K562 (cell line): ENCODE measurements around the gene MYO1D. TPM values are rescaled to one million over a fixed set of nuclear protein-coding genes. Genes with fewer than 3 reads are reported as not detected.

Experiments used
- ADNP ChIP-seq: fragments of 200-800 bp; sonication (Bioruptor generic); IDR thresholded peaks from 2 replicates; pipeline ENCODE4 v1.6.1; 2016; ENCODE audit warnings: missing genetic modification characterization, missing compliant biosample characterization
- ARNT ChIP-seq, 2 experiments: fragments of 450-650 bp; IDR thresholded peaks; 2 replicates each; pipeline ENCODE4 v1.6.1; 2016; ENCODE audit warnings: mild to moderate bottlenecking in 1 of 2
- ATF1 ChIP-seq, 2 experiments: fragments of 450-650 bp in 1 of 2; IDR thresholded peaks; 2 replicates each; pipeline ENCODE4 v1.6.1; 2016; ENCODE audit warnings: missing compliant biosample characterization in 1 of 2, missing genetic modification characterization in 1 of 2
- BHLHE40 ChIP-seq: IDR thresholded peaks from 2 replicates; pipeline ENCODE4 v1.6.1; 2011; ENCODE audit warnings: low read length, improper control_type of control experiment
- CHD1 ChIP-seq: fragments of 200-600 bp; sonication (generic); IDR thresholded peaks from one replicate; pipeline ENCODE4 v1.6.1; 2012; ENCODE audit warnings: mild to moderate bottlenecking, moderate library complexity, low read length, inconsistent platforms
- CUX1 ChIP-seq: fragments of 200-800 bp; sonication (Bioruptor generic); IDR thresholded peaks from 2 replicates; pipeline ENCODE4 v1.6.1; 2016; ENCODE audit warnings: missing genetic modification characterization, missing compliant biosample characterization
- FIP1L1 ChIP-seq: fragments of 200-400 bp; formaldehyde crosslinking; IDR thresholded peaks from 2 replicates; pipeline ENCODE4 v1.6.1; 2018; ENCODE audit warnings: mild to moderate bottlenecking, low read depth, low read length; ENCODE audit not compliant: poor library complexity, severe bottlenecking
- GABPB2 ChIP-seq: fragments of 250-450 bp; sonication (Bioruptor Pico); conservative IDR thresholded peaks from 2 replicates; pipeline ENCODE4 v1.5.1; 2021; ENCODE audit warnings: mild to moderate bottlenecking
- NCOA1 ChIP-seq: fragments of 450-650 bp; IDR thresholded peaks from 2 replicates; pipeline ENCODE4 v1.6.1; 2016; ENCODE audit warnings: low read depth
- NFIC ChIP-seq: fragments of 450-650 bp; IDR thresholded peaks from 2 replicates; pipeline ENCODE4 v1.6.1; 2017; ENCODE audit warnings: mild to moderate bottlenecking, inconsistent platforms
- PTRF ChIP-seq: fragments of 450-650 bp; IDR thresholded peaks from 2 replicates; pipeline ENCODE4 v1.6.1; 2016; ENCODE audit warnings: mild to moderate bottlenecking, missing genetic modification characterization, missing compliant biosample characterization
- RHOXF2B ChIP-seq: fragments of 250-450 bp; sonication (Bioruptor Pico); conservative IDR thresholded peaks from 2 replicates; pipeline ENCODE4 v1.5.1; 2021
- SMARCE1 ChIP-seq: fragments of 450-650 bp; IDR thresholded peaks from 2 replicates; pipeline ENCODE4 v1.7.1; 2016; ENCODE audit warnings: mild to moderate bottlenecking
- SRSF9 ChIP-seq: fragments of 200-400 bp; formaldehyde crosslinking; IDR thresholded peaks from 2 replicates; pipeline ENCODE4 v1.6.1; 2017; ENCODE audit warnings: low read depth, low read length, borderline replicate concordance
- YY1 ChIP-seq, 3 experiments: IDR thresholded peaks; 2 replicates each; pipeline ENCODE4 v1.6.1; 2011; ENCODE audit warnings: low read length in 2 of 3, mild to moderate bottlenecking in 2 of 3, moderate library complexity in 2 of 3, borderline replicate concordance in 1 of 3, control low read depth in 1 of 3, low read depth in 1 of 3; ENCODE audit not compliant: insufficient read depth in 3 of 3, insufficient replicate concordance in 2 of 3, control insufficient read depth in 1 of 3, insufficient read length in 1 of 3; ENCODE audit errors: extremely low read depth in 1 of 3
- ZKSCAN1 ChIP-seq: fragments of 150-350 bp; IDR thresholded peaks from 2 replicates; pipeline ENCODE4 v1.6.1; 2016; ENCODE audit warnings: low read depth, low read length
- ZNF707 ChIP-seq: fragments of 250-450 bp; sonication (Bioruptor Pico); conservative IDR thresholded peaks from 2 replicates; pipeline ENCODE4 v1.8.0; 2022; ENCODE audit warnings: inconsistent platforms, mild to moderate bottlenecking, moderate library complexity
- ZNF740 ChIP-seq, 3 experiments: fragments of 200-800 bp in 1 of 3; sonication (Bioruptor generic) in 1 of 3; sonication (generic) in 1 of 3; formaldehyde crosslinking in 1 of 3; IDR thresholded peaks; 2 replicates each; pipeline versions ENCODE4 v1.6.1 to v1.8.0; 2016 to 2022; ENCODE audit warnings: mild to moderate bottlenecking in 2 of 3, missing compliant biosample characterization in 2 of 3, missing genetic modification characterization in 2 of 3, missing genetic modification reagents in 1 of 3
- ZNF764 ChIP-seq: fragments of 250-450 bp; sonication (Bioruptor Pico); IDR thresholded peaks from 2 replicates; pipeline ENCODE4 v1.4.0; 2020; ENCODE audit warnings: low read depth, mild to moderate bottlenecking, moderate library complexity
- polyA plus RNA-seq, 8 experiments: library from polyadenylated mRNA; depleted of rRNA in 4 of 8; stranded (reverse) in 5 of 8; unstranded in 3 of 8; fragments of >200 nt; fragmentation: Nextera tagmentation in 2 of 8; fragmentation: Illumina TruSeq in 1 of 8; extraction: Ambion mirVana in 2 of 8; extraction: Trizol in 1 of 8; gene quantifications; 2 replicates each; pipeline versions ENCODE4 v1.2.1 to v1.2.3, GENCODE V29; 2011 to 2014; ENCODE audit warnings: inconsistent platforms in 1 of 8, missing spikeins in 1 of 8
- total RNA-seq, 7 experiments: library from RNA; depleted of rRNA in 6 of 7; stranded (reverse); fragments of >200 nt in 6 of 7; fragmentation: Illumina TruSeq in 2 of 7; extraction: Trizol in 2 of 7; gene quantifications; 2 replicates each; pipeline versions ENCODE4 v1.2.1 to v1.2.3, GENCODE V29; 2011 to 2021; ENCODE audit warnings: low replicate concordance in 1 of 7
- TF ChIP-seq, protein P1 (sequence below): IDR thresholded peaks from 2 replicates; pipeline ENCODE4 v1.6.1; 2014; ENCODE audit warnings: antibody characterized with exemption

Gene MYO1D
- total and polyA plus RNA-seq, 9 of the 15 experiments (the other 6 are each of a cell fraction or from before 2014, with no cell fraction given), result 2.1 to 71.2 (median 45.4) TPM

GRCh38 chr17:32794533-32795246, 82.2 kb downstream of the MYO1D start (continued):
- TF ChIP-seq SMARCE1, result no peak
- TF ChIP-seq ADNP (tag), result no peak
- no peak for TF ChIP-seq NCOA1
- peak; percentile 87; the same call in 1 of the 2 replicates for TF ChIP-seq CUX1 (CRISPR knock-in tag)
- TF ChIP-seq BHLHE40, result peak; percentile 75
- TF ChIP-seq ZNF740 (CRISPR knock-in tag; IDR thresholded peaks at IDR 0.05), result no peak
- no peak for TF ChIP-seq ZNF740 (tag; IDR thresholded peaks at IDR 0.05)
- no peak for TF ChIP-seq FIP1L1
- TF ChIP-seq ZNF707, result no peak
- TF ChIP-seq ZNF764 (CRISPR knock-in tag), result no peak
- no peak for TF ChIP-seq ZKSCAN1
- no peak for TF ChIP-seq ATF1 (CRISPR knock-in tag; IDR thresholded peaks at IDR 0.05)
- peak; percentile 45; the same call in 1 of the 2 replicates for TF ChIP-seq ATF1 (tag; IDR thresholded peaks at IDR 0.05)
- TF ChIP-seq PTRF (tag), result no peak
- no peak for TF ChIP-seq NFIC
- TF ChIP-seq SRSF9, result no peak
- no peak for TF ChIP-seq GABPB2
- TF ChIP-seq, protein P1, sequence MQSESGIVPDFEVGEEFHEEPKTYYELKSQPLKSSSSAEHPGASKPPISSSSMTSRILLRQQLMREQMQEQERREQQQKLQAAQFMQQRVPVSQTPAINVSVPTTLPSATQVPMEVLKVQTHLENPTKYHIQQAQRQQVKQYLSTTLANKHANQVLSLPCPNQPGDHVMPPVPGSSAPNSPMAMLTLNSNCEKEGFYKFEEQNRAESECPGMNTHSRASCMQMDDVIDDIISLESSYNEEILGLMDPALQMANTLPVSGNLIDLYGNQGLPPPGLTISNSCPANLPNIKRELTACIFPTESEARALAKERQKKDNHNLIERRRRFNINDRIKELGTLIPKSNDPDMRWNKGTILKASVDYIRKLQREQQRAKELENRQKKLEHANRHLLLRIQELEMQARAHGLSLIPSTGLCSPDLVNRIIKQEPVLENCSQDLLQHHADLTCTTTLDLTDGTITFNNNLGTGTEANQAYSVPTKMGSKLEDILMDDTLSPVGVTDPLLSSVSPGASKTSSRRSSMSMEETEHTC, result peak; percentile 91
- 0 out of 4 replicates have a peak, but pooled peaks of 1 of the 2 experiments have one; percentile 35 for TF ChIP-seq ARNT (IDR thresholded peaks at IDR 0.05)
- no peak for TF ChIP-seq CHD1
- TF ChIP-seq RHOXF2B (CRISPR knock-in tag), result no peak
- TF ChIP-seq YY1 (IDR thresholded peaks at IDR 0.05; ENCODE audit: borderline replicate concordance in 1 of 3, control insufficient read depth in 1 of 3, extremely low read depth in 1 of 3, insufficient read depth in 3 of 3, insufficient read length in 1 of 3, insufficient replicate concordance in 2 of 3, low read depth in 1 of 3, low read length in 2 of 3), result peak in 1 of 3 experiments; percentile 19
